PC-3 (cell line): ENCODE data around the gene HSH2D. TPM values are rescaled to one million over a fixed set of nuclear protein-coding genes. Genes with fewer than 3 reads are reported as not detected.

Source experiments
- ATAC-seq: fragments of 200-7000 bp; cut with Tn5 transposase; 2 replicates; pipeline ENCODE4 v1.9.1; 2020; ENCODE audit warnings: mild to moderate bottlenecking, moderate library complexity
- BruUV-seq: library from RNA; stranded (reverse); fragments of 400-500 nt; replicated peaks from 2 replicates; lab custom pipeline; 2021; lab: Mats Ljungman, UMichigan
- CTCF ChIA-PET: fragments of 300-600 bp; sonication (Branson Sonifier 250); formaldehyde crosslinking; loops from one replicate; lab custom pipeline; 2022; ENCODE audit warnings: antibody characterized with exemption; lab: Charles Lee
- POLR2A ChIA-PET: fragments of 300-600 bp; sonication (Branson Sonifier 250); formaldehyde crosslinking; loops from one replicate; lab custom pipeline; 2022; ENCODE audit warnings: antibody characterized with exemption; ENCODE audit not compliant: unreplicated experiment; lab: Charles Lee
- DNase-seq: peaks from one replicate; pipeline ENCODE4 v3.0.0-alpha.2; 2015
- H2AFZ ChIP-seq: fragments of 300-600 bp; sonication (generic); 2 replicates; pipeline ENCODE4 v1.6.0; 2016; ENCODE audit warnings: antibody characterized with exemption, low read length
- H3F3A ChIP-seq: fragments of 300-600 bp; sonication (generic); one replicate; pipeline ENCODE4 v1.6.0; 2017; ENCODE audit warnings: antibody characterized with exemption, low read length, control low read depth, mild to moderate bottlenecking; ENCODE audit not compliant: unreplicated experiment
- H3K27ac ChIP-seq: fragments of 300-600 bp; sonication (generic); 2 replicates; pipeline ENCODE4 v1.5.1; 2016; ENCODE audit warnings: mild to moderate bottlenecking, low read length
- H3K27me3 ChIP-seq: fragments of 300-600 bp; sonication (generic); 2 replicates; pipeline ENCODE4 v1.6.1; 2016; ENCODE audit warnings: low read length, mixed read lengths
- H3K36me3 ChIP-seq: fragments of 300-600 bp; sonication (generic); 2 replicates; pipeline ENCODE4 v1.6.1; 2016; ENCODE audit warnings: low read depth, mixed run types, low read length, mixed read lengths
- H3K4me1 ChIP-seq: fragments of 300-600 bp; sonication (generic); 2 replicates; pipeline ENCODE4 v1.5.1; 2016; ENCODE audit warnings: low read length; ENCODE audit not compliant: insufficient read depth
- H3K4me2 ChIP-seq: fragments of 300-600 bp; sonication (generic); 2 replicates; pipeline ENCODE4 v1.6.0; 2016; ENCODE audit warnings: low read length
- H3K4me3 ChIP-seq: fragments of 300-600 bp; sonication (generic); 2 replicates; pipeline ENCODE4 v1.5.1; 2016; ENCODE audit warnings: mild to moderate bottlenecking, low read length, mixed read lengths
- H3K79me2 ChIP-seq: fragments of 300-600 bp; sonication (generic); 2 replicates; pipeline ENCODE4 v1.6.1; 2017; ENCODE audit warnings: low read length, mixed read lengths
- H3K9ac ChIP-seq: fragments of 300-600 bp; sonication (generic); 2 replicates; pipeline ENCODE4 v1.6.0; 2016; ENCODE audit warnings: mild to moderate bottlenecking, low read length
- H3K9me2 ChIP-seq: fragments of 300-600 bp; sonication (generic); replicated peaks from 2 replicates; pipeline ENCODE4 v1.6.1; 2016; ENCODE audit warnings: mixed run types, low read length, mixed read lengths
- H3K9me3 ChIP-seq: fragments of 300-600 bp; sonication (generic); 2 replicates; pipeline ENCODE4 v1.6.1; 2016; ENCODE audit warnings: low read length, mixed read lengths
- H4K20me1 ChIP-seq: fragments of 300-600 bp; sonication (generic); 2 replicates; pipeline ENCODE4 v1.6.1; 2016; ENCODE audit warnings: low read length, mixed read lengths
- CTCF ChIP-seq: fragments of 300-600 bp; sonication (generic); conservative IDR thresholded peaks from 2 replicates; pipeline ENCODE4 v1.5.1; 2017; ENCODE audit warnings: antibody characterized with exemption, low read depth, mild to moderate bottlenecking, low read length
- EZH2 ChIP-seq: fragments of 300-600 bp; sonication (generic); IDR thresholded peaks from one replicate; pipeline ENCODE4 v1.6.1; 2017; ENCODE audit warnings: antibody characterized with exemption, mild to moderate bottlenecking, low read length; ENCODE audit not compliant: unreplicated experiment
- EZH2phosphoT487 ChIP-seq: fragments of 300-600 bp; sonication (generic); IDR thresholded peaks from 2 replicates; pipeline ENCODE4 v1.6.1; 2018; ENCODE audit warnings: mild to moderate bottlenecking, antibody characterized with exemption, low read length, borderline replicate concordance
- intact Hi-C: fragments of 100-400 bp; cut with micrococcal nuclease; formaldehyde crosslinking; loops from 2 replicates; pipeline ENCODE4 v1.9.0; 2023
- total RNA-seq: library from RNA; depleted of rRNA; stranded (reverse); fragments of >200 nt; gene quantifications from 2 replicates; pipeline ENCODE4 v1.2.3, GENCODE V29; 2014

HSH2D gene
- total RNA-seq, 1 experiment from 2014 or later: 14.5 TPM

GRCh38 chr19:16184665-16185122 is 41.2 kb downstream of the HSH2D start:
- no peaks in the 10 kb centered on the region for H3K27me3 ChIP-seq
- no peaks in the 10 kb centered on the region for H3F3A ChIP-seq
- peak overlapping the region; percentile 89 for H3K4me3 ChIP-seq
- ChIA-PET POLR2A (interaction anchor here (0.6 to 1.2 kb wide), 4 partner anchors 23 to 177 kb away, joined by 4 to 13 read pairs (median 5); no protein-coding TSS in a partner anchor), CTCF (interaction anchor here (0.6 to 1.6 kb wide), 6 partner anchors 13 to 159 kb away, joined by 3 to 11 read pairs (median 5); partner anchors contain the start of gene AP1M1)
- TF ChIP-seq EZH2phosphoT487 (no peak), CTCF (no peak), EZH2 (no peak)
- no peak overlapping the region for H3K27ac ChIP-seq
- no peaks in the 10 kb centered on the region for H3K9me3 ChIP-seq
- TSS peak; percentile 94 for BruUV-seq
- peak overlapping the region; percentile 47 for H3K9ac ChIP-seq
- H4K20me1 ChIP-seq: no peaks in the 10 kb centered on the region
- H3K9me2 ChIP-seq: no peaks in the 10 kb centered on the region
- H3K79me2 ChIP-seq: peaks cover 30% of the 10 kb centered on the region
- peaks cover 16% of the 10 kb centered on the region for H3K36me3 ChIP-seq
- peaks cover 17% of the 10 kb centered on the region for H3K4me1 ChIP-seq
- H3K4me2 ChIP-seq: peak overlapping the region; percentile 84
- intact Hi-C loops: loop anchor here (1.0 kb wide), 3 partner anchors 73 to 143 kb away; partner anchors contain the start of gene RAB8A
- no peak for ATAC-seq
- peak overlapping the region; percentile 76 for H2AFZ ChIP-seq
- DNase-seq: no peak

GRCh38 chr19:16185123-16185767 is 41.8 kb downstream of the HSH2D start, which contains the start of gene FAM32A:
FAM32A (plus strand) TSS chr19:16185410; CDS start chr19:16185443, 33 bp downstream.
- DNase-seq (peak; percentile 99), ATAC-seq (peak; percentile 86)
- no peak for TF ChIP-seq EZH2
- TF ChIP-seq CTCF: no peak
- no peak for TF ChIP-seq EZH2phosphoT487
- no peaks in the 10 kb centered on the region for H3K9me3 ChIP-seq
- peak within 1 kb of the TSS; percentile 96 for H3K4me2 ChIP-seq
- H3F3A ChIP-seq: no peaks in the 10 kb centered on the region
- no TSS peak for BruUV-seq
- peak within 1 kb of the TSS; percentile 76 for H2AFZ ChIP-seq
- H3K9me2 ChIP-seq: no peaks in the 10 kb centered on the region
- H4K20me1 ChIP-seq: no peaks in the 10 kb centered on the region
- peak within 1 kb of the TSS; percentile 89 for H3K4me3 ChIP-seq
- H3K27me3 ChIP-seq: no peaks in the 10 kb centered on the region
- H3K9ac ChIP-seq: peak within 1 kb of the TSS; percentile 89
- peaks cover 17% of the 10 kb centered on the region for H3K4me1 ChIP-seq
- H3K36me3 ChIP-seq: peaks cover 16% of the 10 kb centered on the region
- ChIA-PET POLR2A (interaction anchor here (0.6 to 1.2 kb wide), 6 partner anchors 23 to 1016 kb away, joined by 4 to 13 read pairs (median 4); no protein-coding TSS in a partner anchor), CTCF (interaction anchor here (0.6 to 1.6 kb wide), 6 partner anchors 12 to 159 kb away, joined by 3 to 11 read pairs (median 5); partner anchors contain the start of gene AP1M1)
- intact Hi-C loops: loop anchor here (1.0 kb wide), 3 partner anchors 74 to 144 kb away; partner anchors contain the start of gene RAB8A
- H3K79me2 ChIP-seq: peaks cover 30% of the 10 kb centered on the region
- H3K27ac ChIP-seq: peak within 1 kb of the TSS; percentile 12; the same call in 1 of the 2 replicates
